ENCODE data around the gene ADAM12.
"Not testable (repeated sequence)": the region's sequence is repeated elsewhere in the genome, so short reads cannot be mapped to it uniquely, and the experiment has no call there.

ADAM12 gene

GRCh38 chr10:126373147-126373546 is 15.1 kb downstream of the ADAM12 start:
- no peak for FAIRE-seq

DNA sequence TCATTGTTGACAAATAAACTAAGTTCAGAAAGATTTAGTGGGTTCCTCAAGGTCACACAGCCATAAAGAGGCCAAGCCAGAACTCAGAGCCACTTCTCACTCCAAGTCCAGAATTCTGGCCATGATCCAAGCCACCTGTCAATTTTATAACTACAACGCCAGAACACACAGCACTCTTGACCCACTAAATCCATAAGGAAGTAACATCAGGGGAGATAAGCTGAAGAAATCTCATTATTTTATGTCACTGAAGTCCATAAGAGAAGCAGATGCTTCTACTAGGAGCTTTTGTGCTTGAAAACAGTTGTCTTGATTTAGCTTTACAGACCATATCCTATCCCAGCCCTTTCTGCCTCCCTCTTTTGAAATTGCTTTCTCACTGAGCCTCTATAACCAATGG is 15.9 kb downstream of the ADAM12 start:
- FAIRE-seq: no peak

DNA sequence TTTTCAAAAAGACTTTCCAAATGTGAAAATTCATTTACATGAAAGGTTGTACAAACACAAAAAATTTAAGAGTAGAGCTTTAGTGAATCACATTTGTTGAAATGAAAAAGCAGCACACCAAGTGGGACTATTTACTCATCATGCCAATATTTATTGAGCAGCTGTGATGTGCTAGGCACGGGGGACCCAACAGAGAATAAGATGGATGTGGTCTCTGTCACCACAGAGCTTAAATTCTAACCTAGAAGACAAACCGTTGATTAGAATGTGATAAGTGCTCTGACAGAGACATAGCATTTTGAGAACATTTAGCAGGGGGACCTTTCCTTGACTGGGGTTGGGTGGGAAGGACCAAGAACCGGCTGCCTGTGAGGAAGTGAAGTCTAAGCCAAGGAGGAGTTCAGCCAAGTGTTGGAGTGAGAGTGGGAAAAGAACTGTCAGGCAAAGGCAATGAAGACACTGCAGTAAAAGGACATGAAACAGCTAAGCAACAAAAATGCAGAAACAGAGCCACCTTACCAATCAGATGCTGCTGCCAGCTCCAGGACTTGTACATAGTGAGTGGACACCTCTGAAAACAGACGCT is 19.1 kb downstream of the ADAM12 start:
- FAIRE-seq: no peak

DNA sequence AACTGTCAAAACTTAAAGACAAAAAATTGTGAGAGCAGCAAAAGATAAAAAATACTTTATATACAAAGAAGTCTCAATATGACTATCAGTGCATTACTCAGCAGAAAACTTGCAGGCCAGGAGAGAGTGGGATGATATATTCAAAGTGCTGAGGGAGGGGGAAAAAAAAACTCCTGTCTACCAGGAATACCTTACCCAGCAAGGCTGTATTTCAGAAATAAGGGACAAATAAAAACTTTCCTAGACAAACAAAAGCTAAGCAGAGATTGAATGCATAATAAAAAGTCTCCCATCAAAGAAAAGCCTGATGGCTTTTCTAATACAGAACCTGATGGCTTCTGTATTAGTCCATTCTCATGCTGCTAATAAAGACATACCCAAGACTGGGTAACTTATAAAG is 31.1 kb downstream of the ADAM12 start:
- no peak for FAIRE-seq

- FAIRE-seq: no peak
These were observed 34.6 kb downstream of the ADAM12 start for GRCh38 chr10:126353666-126354065.

GRCh38 chr10:126352453-126352852 is 35.8 kb downstream of the ADAM12 start:
- no peak for FAIRE-seq

DNA sequence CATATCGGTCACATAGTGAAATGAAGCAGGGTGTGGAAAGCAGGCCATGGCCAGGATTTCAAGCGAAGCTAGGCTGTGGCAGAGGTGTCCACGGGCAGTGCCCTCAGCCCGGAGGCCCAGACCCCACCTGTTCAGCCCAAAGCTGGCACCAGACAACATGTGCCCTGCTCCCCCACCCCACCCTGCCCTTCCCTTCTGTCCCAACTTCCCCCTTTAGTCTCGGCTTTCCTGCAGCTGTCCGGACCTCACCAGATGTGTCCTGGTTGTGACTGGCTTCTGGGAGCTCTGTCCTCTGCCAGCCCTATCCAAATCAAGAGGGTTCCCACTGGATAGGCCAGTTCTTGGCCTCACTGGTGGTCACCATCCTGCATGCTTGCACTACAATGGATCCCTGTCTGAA is 37.3 kb downstream of the ADAM12 start:
- FAIRE-seq: no peak

DNA sequence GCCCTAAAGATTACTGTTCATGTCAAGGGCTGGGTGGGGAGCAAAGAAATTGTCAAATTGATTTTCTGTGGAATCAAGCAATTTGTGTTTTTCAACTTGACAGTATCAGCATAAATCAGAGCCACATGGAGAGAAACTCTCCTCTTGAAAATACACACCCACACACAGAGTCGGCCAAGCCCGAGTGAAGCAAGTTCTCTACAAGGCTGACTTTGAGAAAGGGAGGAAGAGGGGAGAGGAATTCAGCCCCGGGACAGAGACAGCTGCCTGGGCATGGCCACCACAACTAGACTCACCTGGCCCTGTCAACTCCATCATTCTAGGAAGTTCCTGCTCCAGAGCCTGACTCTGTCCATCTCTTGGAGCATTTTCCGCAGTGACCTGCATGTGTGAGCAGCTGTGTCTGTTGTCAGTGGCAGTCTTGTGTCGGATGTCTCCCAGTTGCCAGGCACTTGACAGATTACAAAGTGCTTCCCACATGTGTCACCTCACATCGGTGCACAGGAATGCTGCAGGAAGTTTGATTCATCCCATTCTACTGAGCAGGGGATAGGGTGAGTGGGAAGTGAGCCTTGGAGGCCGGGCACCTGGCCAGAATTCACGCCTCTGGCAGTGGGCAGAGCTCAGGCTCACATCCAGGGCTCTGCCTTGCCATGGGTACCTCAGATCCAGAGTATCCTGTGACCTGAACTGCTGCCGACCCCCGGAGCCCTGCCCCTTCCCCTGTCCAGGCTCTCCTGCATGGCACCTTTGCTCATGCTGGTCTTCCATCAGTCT is 37.9 kb downstream of the ADAM12 start:
- no peak for FAIRE-seq

GRCh38 chr10:126349676-126350075 is 38.6 kb downstream of the ADAM12 start:
- FAIRE-seq: no peak

- FAIRE-seq: no peak
These were observed 39.2 kb downstream of the ADAM12 start for GRCh38 chr10:126349101-126349500.

- not testable (repeated sequence) for FAIRE-seq
These were observed 44.8 kb downstream of the ADAM12 start for GRCh38 chr10:126343496-126343895.

DNA sequence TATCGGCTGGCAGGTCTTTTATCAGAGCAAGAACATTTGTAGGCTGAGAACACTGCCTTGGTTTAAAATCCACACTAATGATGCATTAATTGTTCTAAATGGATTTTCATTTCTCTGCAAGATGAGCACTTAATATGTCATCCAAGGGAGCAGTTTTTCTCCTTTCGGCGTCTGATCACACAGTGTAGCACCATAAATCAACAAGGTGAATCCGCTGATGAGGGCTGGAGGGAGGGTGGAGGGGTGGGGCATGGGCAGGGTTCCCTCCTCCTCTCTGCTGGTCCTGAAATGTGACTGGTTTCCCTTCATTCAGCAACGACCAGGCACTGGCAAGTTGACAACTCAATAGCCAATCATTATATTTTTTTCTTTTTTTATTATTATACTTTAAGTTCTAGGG is 45.6 kb downstream of the ADAM12 start:
- FAIRE-seq: no peak

GRCh38 chr10:126341491-126341890 is 46.8 kb downstream of the ADAM12 start:
- no peak for FAIRE-seq

DNA sequence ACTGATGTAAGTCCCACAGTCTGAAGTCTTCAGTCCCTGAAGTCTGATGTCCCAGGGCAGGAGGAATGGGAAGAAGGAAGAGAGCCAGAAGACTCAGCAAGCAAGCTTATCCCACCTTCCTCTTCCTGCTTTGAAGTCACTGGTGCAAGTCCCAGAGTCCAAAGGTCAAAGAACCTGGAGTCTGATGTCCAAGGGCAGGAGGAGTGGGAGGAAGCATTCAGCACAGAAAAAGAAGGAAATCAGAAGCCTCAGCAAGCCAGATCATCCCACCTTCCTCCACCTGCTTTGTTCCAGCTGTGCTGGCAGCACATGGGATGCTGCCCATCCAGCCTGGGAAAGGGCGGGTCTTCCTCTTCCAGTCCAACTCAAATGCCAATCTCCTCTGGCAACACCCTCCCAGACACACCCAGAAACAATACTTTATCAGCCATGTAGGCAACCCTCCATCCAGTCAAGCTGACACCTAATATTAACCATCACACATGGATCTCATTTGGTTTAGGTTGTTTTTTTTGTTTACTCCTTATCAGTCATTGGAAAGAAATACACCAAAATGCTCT is 50.9 kb downstream of the ADAM12 start:
- no peak for FAIRE-seq

DNA sequence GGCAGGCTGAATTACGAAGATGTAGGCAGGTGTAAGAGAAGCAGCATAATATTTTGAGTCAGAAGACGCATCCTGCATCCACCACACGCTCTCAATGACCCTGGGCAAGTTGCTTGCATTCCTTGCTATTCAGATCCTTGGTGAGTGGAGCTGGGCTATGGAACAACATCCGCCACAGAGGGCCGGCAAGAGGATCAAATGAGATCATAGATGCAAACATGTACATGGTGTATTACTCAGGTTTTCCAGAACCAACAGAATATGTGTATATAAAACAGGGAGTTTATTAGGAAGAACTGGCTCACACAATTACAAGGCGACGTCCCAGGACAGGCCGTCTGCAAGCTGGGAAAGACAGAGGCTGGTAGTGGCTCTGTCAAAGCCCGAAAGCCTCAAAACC is 51.5 kb downstream of the ADAM12 start:
- FAIRE-seq: no peak

- FAIRE-seq: no peak
These were observed 54.0 kb downstream of the ADAM12 start for GRCh38 chr10:126334272-126334671.

DNA sequence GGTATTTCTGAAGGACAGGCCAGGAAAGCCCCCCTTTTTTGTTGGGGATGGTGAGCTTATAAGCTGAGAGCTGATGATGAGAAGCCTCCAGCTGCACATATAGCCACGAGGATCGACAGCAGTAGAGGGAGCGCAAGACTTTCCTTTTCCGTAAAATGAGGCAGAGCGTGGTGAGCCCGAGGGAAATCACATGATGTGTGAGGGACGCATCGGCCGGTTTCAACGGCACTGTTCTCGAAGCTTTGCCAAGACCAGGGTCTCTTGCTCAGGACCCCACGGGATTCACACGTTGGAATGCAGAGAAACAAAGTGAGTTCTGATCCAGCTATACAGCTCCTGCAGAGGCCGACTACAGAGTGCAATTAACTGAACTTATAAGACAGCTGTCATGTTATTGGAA is 55.7 kb downstream of the ADAM12 start:
- FAIRE-seq: no peak

- no peak for FAIRE-seq
These were observed 57.2 kb downstream of the ADAM12 start for GRCh38 chr10:126331101-126331500.

DNA sequence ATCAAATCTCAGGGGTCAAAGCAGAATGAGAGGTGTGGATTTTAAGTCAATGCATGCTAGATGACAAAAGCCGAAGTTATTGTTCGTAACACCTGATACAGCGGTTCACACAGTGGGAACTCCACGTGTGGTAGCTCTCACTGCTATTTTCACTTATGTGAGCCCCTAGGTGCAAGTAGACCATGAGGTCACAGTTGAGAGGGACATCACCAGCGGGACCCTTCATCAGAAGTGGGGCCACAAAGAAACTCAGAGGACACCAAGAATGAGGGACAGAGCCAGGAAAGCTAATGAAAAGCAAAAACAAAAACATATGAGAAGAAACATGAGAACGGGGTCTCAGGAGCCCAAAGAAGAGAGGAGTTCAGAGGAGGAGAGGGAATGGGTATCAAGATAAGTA is 63.5 kb downstream of the ADAM12 start:
- no peak for FAIRE-seq

GRCh38 chr10:126321440-126321839 is 66.8 kb downstream of the ADAM12 start:
- no peak for FAIRE-seq

DNA sequence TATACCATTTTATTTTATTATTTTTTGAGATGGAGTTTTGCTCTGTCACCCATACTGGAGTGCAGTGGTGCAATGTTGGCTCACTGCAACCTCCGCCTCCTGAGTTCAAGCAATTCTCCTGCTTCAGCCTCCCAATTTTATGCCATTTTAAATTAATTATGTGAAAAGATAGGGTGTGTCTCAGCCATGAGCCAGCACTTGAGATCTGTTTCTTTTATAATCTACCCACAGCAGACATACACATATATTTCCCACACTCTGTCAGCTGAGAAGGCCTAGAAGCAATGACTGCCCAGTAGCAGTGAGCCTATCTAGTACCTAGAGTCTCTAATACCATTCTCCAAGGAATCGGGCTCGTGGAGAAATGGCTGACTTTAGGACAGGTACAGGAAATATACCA is 70.5 kb downstream of the ADAM12 start:
- FAIRE-seq: no peak

DNA sequence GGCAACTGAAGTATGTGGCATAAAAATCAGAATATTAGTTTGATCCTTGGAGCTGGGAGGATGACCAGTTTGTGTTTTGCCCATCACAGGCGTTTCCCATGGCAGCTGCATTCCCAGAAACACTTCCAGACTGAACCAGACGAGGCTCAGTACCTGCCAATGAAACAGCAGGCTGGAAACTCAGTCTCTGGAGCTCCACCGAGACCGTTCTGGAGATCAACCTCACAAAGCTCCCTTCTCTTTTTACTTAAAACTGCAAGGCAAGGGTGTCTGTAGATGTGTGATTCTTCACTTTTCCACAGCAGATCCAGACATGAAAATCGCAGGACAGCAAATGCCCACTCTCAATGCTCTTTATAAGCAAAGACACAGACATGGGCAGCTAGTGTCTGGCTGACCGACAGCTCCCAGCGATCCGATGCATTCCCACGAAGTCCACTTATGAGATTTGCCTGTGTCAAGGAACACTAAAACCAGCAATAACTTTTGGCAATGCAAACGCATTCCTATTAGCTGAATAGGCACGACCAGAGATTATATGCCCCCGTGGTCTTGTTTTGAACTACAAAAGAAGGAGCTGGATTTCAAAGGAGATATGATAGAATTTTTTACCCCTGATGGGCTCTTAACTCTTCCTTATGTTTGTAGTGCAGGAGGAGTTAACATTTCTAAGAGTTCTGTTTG is 72.6 kb downstream of the ADAM12 start:
- FAIRE-seq: no peak

DNA sequence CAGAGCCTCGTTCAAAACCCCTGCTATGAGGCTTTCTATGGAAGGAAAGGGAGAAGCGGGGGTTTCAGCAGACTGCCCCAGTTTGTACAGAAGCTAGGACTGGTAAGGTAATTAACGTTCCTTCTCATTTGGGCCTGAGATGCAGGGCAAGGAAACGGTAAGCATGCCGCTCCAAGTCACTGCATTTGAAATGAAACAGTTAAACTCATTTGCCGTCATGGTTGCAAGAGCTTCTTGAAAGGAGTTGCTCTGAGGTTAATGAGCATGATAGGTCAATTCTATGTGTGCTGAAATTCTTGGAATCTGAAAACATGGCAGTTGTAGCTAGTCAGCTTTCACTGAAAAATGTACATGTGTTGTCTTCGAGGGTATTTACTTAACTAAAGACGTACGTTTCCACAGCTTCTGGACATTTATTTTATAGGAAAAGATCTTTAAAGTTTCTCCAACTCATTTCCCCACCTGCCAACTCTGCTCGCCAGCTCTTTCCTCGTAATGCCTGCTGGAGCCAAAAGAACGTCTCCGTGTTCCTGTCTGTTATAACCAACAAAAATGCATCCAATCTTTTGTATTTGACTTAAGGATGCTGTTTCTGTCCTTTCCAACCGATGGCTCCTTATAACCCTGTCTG is 73.3 kb downstream of the ADAM12 start:
- FAIRE-seq: no peak

Measured in endometrium (tissue), 2 donors.